ENCODE measurements around the gene TJP1.
A peak's percentile ranks its signal among the peaks of the same experiment; 100 is the strongest.
"Not testable (repeated sequence)": the region's sequence is repeated elsewhere in the genome, so short reads cannot be mapped to it uniquely, and the experiment has no call there.

Gene TJP1

DNA sequence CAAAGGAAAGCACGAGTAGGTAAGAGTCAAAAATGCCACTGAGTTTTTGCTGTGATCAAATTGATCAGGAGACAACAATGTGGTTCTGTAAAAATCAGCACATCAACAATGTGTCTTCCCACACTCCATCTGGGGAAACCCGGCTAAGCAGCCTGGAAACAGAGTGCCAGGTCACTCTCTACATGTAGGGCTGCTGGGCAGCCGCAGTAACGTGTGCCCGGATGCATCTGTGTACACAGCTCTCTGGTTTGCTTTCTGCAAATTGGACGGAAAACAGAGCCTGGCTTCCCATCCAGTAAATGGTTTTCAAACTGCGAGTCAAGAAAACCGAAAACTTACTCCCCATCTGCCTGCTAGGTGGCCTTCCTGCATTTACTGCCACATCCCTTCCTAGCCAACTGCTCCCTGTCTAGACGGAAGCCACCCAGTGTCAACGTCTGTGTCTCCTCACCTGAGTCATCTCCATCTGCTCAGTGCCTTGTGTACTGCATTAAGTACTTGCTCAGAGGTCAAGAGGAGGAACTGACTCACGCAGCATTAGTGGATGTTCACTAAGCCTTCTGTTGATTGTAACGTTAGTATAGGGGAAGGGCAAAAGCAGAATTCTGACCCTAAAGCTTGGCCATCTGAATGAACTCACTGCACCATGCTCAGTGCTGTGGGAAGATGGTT lies 124.1 kb downstream of the TJP1 start:
- peak; percentile 17 for DNase-seq

DNA sequence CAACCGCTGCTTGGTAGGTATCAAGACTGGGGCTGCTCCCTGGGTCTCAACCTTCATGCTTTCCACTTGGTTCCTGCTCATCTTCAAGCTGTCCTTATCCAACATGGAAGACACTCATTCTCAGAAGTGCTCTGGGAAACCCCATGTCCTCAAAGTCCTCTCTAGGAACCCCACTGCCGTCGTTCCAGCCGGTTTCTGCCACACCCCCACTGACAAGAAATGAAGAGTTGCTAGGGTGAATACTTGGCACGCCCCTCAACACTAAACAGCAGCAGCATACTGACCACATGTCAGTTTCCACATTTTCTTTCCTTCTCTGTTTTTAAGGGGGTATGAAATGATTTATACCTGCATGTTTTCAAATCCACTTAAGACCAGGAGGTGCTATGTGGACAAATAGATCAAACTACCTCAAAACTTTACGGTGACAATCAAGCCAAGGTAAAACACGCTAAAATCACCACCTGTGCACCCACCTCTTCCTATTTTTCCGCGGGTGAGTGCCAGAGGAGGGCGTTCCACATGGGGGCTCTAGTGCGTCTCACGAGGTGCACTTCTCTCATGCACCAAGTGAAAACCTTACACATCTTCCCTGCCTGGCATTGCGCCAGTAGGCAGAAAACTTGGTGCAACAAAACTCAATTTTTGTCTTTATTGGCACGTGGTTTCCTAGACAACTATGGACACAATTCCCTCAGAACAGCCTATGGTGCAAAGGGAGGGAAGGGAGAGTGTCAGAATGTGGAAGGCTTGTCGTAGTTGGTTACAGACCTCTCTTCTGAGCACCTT lies 125.1 kb downstream of the TJP1 start:
- DNase-seq, result no peak

DNA sequence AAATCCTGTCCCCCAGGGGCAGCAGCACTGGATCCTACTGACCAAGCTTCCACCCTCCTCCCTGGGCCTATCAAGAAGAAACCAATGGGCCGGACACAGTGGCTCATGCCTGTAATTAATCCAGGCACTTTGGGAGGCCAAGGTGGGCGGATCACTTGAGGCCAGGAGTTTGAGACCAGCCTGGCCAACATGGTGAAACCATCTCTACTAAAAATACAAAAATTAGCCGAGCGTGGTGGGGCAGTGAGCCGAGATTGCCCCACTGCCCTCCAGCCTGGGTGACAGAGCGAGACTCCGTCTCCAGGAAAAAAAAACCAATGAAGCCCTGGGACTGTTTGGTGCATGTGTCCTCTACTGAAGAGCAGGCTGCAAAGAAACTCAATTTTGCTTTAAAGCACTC lies 125.8 kb downstream of the TJP1 start:
- not testable (repeated sequence) for DNase-seq

DNA sequence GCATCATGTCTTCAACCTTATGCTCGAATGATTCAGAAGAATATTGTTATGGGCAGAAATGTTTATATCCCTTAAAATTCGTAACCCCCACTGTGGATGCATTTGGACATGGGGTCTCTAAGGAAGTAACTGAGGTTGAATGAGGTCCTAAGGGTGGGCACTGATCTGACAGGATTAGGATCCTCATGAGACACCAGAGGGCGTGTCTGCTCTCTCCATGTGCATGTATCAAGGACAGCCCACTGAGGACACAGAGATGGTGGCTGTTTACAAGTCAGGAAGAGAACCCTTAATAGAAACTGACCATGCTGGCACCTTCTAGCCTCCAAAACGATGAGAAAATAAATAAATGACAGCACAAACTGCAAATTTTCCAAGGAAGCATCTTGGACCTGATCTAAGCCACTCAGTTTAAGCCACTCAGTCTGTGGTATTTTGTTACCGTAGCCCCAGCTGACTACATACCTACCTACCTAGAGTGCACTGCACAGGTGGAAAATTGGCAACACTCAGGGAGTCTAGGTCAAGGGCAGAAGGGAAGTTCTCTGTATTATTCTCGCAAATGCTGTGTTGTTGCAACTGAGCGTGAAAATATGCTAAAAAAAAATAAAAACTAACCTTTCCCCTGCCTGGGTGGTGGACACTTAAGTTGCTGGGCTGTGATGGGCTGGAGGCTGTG lies 126.6 kb downstream of the TJP1 start:
- DNase-seq, result no peak

DNA sequence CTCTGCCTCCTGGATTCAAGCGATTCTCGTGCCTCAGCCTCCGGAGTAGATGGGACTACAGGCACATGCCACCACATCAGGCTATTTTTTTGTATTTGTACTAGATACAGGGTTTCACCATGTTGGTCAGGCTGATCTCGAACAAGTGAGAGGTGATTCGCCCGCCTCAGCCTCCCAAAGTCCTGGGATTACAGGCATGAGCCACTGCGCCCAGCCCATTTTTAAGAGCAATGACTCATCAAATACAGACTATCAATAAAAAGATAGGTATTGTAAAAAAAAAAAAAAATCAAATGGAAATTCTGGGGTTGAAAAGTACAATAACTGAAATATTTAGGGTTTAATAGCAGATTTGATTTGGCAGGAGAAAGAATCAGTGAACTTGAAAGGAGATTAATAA lies 129.0 kb downstream of the TJP1 start:
- DNase-seq, result no peak

DNA sequence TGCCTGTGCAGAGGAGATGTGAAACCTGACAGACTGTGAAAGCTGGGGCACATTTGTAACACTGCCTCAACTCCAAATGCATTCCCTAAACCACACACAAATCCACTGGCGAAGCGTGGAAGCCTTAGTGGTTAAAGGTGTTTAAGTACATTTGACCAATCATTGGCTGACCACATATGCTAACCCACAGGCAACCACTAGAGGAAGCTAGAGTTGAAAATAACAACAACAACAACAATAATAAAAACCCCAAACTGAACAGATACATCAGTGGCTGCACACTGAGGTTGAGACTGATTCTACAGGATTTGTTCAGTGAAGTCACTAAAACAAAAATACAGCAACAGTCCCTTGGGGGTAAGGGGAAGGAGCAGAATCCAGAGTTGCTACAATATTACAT lies 129.7 kb downstream of the TJP1 start:
- no peak for DNase-seq

DNA sequence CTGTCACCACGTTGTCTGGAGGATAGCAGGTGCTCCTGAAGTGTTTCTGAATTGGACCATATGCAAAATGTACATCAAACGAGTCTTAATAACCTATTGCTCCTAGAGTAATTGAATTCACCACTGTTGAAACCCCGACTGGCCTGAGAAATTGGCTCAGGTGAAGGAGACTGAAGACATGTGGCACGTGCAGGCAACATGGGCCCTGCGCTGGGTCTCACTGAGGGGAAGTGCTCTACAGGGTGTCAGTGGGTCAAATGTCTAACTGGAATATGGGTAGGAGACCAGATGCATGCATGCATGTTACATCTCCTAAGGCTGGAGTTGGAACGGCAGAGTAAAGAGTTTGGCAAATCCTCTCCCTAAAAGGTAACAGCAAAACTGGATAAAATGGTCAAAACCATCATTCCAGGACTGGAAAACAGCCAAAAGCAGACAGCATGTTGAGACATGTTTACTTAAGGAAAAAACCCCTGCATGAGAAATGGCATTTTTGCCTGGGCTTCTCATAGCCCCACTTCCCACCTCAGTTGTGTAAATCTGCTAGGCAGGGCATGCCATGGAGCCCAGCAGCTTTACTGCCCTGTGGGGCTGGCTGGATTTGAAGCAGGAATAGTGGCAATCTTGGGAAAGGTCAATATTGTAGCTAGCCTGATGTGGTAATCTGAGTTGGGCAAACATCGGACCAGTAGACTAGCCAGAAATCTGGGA lies 131.3 kb downstream of the TJP1 start:
- DNase-seq, result no peak

DNA sequence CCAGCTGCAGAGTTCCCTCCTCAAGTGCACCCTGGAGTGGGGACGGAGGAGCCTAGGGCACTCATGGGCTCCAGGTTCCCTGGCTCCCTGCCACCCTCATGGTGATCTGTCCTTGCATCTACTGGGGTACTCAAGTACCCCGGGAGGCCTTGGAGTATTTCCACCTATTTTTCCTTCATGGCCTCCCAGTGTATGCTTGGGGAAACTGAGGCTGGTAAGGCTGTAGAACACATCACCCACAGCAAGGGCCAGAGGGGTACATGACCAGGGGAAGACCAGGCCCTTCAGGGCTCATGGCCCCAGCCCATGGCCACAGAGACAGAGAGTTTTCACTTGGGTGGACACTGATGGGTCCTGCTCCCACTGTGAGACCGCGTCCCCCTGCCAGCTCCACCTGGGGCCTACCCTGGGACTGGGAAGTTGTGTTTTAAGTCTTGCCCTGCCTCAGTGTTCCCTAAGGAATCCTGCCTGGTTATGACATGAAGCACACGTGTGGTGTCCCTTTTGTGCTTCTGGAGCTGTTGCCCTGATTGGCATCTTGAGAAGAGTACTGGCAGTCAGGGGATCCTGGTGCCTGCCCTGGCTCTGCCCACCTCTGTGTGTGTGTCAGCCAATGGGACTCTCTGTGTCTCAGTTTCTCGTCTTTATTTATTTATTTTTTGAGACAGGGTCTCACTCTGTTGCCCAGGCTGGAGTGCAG lies 132.8 kb downstream of the TJP1 start:
- no peak for DNase-seq

DNA sequence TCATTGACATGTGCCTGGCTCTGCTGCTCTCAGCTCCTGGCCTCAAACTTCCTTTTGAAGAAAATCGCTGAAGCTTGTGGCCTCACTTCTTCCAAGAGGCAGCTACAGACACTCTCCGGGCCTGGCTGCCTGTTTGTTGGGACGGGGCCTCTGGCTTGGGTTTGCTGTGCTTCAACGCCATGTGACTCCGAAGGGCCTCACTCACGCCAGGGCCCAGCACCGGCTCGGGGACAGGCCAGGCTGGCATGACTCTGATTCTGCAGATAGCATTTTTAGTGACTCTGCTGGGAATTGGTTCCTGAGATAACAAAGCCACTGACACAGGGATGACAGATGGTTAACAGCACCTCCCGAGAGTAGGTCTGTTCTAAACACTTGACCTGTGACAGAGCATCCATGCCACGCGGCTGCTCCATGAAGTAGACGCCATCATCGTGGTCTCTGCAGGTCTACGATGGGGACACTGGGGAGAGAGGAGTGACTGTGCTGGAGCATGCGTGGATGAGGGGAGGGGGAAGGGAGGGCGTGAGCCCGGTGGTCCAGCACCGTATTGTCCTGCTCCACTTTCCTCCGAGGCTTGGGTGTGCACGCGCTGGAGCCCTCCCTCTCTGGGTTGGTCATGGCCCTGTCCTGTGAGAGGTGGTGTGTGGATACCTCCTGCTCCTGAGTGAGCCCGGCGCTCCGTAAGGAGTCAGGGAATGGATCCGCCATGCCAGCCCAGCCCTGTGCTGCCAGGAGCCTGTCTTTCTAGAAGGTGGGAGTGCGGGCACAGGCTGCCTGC lies 133.6 kb downstream of the TJP1 start:
- no peak for DNase-seq

DNA sequence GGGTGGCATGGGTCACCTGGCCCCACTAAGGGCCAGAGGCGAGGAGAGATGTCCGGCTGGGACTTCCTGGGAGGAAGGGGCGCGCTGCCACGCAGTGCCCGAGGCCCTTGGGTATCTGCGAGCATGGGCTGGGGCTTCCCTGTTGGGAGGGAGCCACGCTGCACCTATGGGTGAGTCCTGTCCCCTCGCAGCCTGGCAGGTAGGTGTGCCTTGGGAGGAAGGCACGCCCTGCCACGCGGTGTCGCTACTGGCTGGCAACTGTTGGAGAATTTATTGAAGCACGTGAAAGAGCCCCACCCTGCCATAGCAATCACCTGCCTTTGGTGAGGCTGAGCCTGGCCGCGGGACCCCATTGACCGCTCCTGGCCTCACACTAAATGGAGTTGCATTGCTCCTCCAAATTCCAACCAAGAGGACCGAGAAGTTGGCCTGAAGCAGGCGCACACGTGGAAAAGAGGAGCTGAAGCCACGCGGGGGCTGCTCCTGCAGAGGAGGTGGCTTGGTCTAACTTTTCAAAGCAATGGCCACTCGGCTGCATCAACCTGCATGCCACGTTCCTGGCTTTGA lies 134.2 kb downstream of the TJP1 start:
- no peak for DNase-seq

DNA sequence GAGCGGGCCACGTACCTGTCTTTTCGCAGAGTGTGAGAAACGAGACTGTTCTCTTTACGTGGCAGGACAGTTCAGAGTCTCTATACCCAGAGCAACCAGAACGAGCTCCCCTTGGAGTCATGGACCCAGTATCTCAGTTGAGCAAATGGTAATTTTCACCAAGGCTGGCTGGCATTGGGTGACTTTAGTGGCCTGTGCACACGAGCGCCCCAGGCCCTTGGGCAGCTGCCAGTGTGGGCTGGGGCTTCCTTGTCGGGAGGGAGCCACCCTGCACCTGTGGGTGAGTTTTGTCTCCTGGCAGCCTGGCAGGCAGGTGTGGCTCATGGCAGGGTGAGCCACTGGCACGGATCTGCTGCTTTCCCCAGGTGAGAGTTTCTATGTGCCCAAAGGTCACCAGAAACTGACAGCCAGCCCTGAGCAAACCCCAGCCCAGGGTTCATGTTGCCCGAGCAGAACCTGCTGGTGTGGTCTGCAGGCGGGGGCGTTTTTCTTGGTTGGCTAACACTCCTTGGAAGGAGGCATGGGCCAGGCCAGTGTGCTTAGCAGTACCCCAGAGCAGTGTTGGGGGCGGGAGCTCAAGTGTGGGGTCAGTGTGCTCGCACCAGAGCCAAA lies 135.0 kb downstream of the TJP1 start:
- DNase-seq, result no peak

DNA sequence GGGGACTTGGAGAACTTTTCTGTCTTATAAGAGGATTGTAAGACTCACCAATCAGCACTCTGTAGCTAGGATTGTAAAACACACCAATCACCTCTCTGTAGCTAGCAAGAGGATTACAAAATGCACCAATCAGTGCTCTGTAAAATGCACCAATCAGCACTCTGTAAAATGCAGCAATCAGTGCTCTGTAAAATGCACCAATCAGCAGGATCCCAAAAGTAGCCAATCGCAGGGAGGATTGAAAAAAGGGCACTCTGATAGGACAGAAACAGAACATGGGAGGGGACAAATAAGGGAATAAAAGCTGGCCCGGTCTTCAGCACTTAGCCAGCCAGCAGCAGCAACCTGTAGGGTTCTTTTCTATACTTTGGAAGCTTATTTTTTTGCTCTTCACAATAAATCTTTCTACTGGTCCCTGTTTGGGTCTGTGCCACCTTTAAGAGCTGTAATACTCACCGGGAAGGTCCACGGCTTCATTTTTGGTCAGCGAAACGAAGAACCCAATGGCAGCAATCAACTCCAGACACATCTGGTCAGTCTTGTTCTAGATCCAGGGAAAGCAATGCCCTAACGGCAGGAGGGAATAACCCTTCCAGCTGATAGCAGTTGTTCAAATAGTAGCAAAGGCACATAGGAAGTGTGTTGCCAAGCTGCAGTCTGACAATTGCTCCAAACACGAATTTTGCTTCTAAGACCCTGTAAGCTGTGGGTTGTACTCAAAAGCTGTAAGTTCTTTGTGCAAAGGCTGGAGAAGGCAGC lies 135.6 kb downstream of the TJP1 start:
- DNase-seq, result no peak

DNA sequence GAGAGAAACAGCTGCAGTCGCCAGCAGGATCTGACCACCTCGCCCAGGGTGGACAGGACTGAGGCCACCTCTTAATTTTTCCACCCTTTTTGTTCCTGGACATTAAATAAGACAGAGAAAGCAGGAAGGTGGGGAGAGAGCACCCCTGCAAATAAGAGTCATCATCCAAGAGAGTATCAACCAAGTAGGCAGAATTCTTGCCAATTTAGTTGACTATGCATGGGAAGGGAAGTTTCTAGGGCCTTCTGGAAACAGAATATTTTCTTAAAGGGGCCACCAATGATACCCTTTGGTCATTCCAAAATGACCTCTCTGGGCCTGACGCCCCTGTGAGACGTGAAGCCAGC lies 136.2 kb downstream of the TJP1 start:
- no peak for DNase-seq

DNA sequence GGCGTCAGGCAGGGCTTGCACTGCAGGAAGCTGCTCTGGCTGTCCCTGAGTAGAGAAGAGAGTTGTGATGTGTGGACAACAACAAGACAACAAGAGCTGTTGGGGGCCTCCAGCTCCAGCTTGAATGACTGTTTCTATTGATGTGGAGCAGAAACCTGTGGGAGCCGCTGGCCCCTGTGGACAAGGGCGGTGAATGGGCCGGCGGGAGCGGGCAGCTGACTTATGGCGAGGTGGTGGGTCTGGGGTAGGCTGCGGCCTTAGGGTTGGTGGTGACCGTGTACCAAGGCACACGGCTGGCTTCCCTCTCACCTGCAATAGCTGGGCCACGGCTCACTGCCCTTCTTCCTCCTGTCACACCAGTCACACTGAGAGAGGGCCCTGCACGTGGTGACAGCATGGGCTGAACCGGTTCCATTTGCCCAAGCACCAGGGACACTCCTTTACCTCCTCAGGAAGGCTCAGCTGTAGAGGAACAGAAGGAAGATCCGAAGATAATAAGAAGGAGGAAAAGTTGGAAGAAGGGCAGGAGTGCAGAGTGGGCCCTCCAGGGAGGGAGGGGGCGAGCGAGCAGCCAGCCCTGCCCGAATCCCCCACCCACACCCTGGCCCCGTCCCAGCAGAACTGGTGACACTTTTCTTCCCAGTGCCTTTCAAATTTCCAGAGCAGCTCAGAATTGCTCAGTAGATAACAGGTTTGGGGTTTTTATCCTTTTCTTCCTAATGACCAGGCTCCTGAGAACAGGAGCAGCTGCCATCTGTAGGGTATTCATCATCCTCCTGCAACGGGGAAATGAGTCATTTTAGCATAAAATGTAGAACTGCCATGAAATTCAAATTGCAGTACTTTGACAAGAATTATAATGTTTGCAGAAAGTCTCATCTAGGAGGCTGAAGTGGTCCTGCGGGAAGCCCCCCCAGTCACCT lies 136.9 kb downstream of the TJP1 start:
- DNase-seq, result no peak

DNA sequence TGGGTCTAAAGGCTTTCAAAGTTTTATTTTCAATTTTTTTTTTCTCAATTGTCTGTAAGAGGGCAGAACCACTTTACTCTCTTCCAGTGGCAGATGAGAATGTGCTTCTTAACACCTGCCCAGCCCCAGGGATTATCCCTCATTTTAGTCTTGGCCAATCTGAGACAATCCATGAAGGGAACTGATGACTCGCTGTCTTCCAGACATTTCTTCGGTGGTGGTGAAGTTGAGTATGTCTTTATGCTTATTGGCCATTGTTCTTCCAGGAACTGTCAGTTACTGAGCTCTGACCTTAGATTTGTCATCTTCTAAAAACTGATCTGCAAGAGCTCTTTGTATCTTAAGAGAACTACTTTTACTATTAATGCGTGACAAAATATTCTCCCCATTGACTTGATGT lies 139.5 kb downstream of the TJP1 start:
- DNase-seq, result no peak

DNA sequence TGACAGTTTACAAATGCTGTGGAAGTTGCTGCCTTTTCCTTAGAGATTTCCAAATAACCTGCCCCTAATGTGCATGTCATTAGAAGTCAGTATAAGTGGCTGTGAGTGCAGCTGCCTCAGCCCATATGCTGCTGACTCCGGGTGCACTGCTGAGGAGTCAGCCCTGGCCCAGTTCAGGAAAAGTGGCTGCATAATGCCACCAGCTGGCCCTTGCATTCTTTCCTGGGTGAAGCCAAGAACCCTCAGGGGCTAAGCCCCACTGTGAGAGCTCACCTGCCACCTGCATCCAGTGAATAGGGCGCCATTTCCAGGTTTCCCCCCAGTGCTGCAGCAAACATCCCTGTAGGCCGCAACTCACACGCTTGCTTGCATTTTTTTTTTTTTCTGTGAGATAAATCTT lies 139.9 kb downstream of the TJP1 start:
- DNase-seq, result peak; percentile 35

DNA sequence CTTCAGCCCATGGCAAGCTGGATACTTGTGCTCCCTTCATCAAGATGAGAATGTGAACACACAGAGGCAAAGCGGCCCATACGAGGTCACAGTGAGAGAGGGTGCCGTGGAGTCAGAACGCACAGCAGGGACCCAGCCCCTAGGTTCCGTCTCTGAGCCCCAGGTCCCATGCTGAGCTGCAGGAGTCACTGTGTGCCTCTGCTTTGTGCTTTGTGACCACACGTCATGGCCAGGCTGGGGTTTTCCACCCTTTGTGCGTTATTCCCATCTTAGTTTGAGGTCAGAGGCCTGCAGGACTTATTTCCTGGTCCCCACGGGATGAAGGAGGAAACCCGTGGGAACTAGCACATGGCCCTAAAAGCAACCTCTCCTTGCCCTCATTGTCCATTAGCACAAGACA lies 140.3 kb downstream of the TJP1 start:
- DNase-seq, result no peak

DNA sequence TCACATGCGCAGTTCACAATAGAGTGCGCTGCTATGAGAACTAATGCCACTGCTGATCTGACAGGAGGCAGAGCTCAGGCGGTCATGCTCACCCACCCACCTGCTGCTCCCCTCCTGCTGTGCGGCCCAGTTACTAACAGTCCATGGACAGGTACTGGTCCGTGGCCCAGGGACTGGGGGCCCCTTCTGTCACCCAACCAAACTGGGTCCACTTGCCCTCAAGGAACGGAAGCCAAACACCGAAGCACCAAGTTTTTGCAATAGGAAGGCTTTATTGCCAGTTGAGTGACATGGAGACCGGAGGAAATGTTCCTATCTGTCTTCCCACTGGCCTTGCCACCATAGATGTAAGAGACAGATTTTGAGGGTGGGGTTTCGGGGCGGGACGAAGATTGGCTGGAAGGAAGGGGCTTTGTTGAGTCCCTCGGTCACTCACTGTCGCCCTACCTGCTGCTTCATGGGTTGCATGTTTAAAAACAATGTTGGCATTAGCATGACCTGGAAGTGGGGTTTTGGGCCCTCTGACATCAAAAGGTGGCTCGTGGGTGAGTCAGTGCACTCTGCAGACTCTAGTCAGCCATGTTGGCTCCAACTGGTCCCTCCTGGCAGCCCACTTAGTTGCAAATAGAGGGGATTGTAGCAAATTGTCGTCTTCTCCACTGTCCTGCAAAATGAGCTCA lies 141.0 kb downstream of the TJP1 start:
- DNase-seq, result no peak
